GM12891 (cell line): ENCODE results near the gene KIF11.

Source experiments
- PAX5 ChIP-seq: IDR thresholded peaks from 2 replicates; pipeline ENCODE4 v1.6.1; 2011; ENCODE audit warnings: low read length, moderate library complexity, mild to moderate bottlenecking; ENCODE audit not compliant: insufficient read depth, severe bottlenecking
- POLR2A ChIP-seq: IDR thresholded peaks from 2 replicates; pipeline ENCODE4 v1.6.1; 2011; ENCODE audit warnings: low read depth, low read length, control low read depth
- POLR2AphosphoS5 ChIP-seq: IDR thresholded peaks from 2 replicates; pipeline ENCODE4 v1.6.1; 2011; ENCODE audit warnings: low read depth, low read length, control low read depth
- TAF1 ChIP-seq: IDR thresholded peaks from 2 replicates; pipeline ENCODE4 v1.6.1; 2011; ENCODE audit warnings: low read depth, low read length, control low read depth

GRCh38 chr10:92627845-92628480 is 35.0 kb downstream of the KIF11 start:
- TF ChIP-seq POLR2A (no peak), TAF1 (no peak), POLR2AphosphoS5 (no peak), PAX5 (no peak)
